Adrenal gland (tissue), 12 donors: ENCODE results near the gene ABCA5. TPM values are rescaled to one million over a fixed set of nuclear protein-coding genes. Genes with fewer than 3 reads are reported as not detected.
"Not testable (repeated sequence)": the region's sequence is repeated elsewhere in the genome, so short reads cannot be mapped to it uniquely, and the experiment has no call there.

Experiments
- DNase-seq, 7 donors: peaks; one replicate each; pipeline ENCODE4 v3.0.0-alpha.2; 2019 to 2020
- H3K27ac ChIP-seq, 5 donors: fragments of 200-600 bp; sonication (generic) in 4 of 5; 1 replicate in 3 of 5; 2 replicates in 2 of 5; pipeline versions ENCODE4 v1.5.1 to v1.8.0; 2016 to 2020; ENCODE audit warnings: mild to moderate bottlenecking in 1 of 5
- H3K27me3 ChIP-seq: fragments of 200-600 bp; 2 replicates; pipeline ENCODE4 v1.8.0; 2021
- H3K36me3 ChIP-seq, 2 donors: fragments of 200-600 bp; replicated peaks in 1 of 2; 1 replicate in 1 of 2; 2 replicates in 1 of 2; pipeline versions ENCODE4 v1.5.1 to v1.8.0; 2018 to 2022
- H3K4me1 ChIP-seq, 2 donors: fragments of 200-600 bp; replicated peaks in 1 of 2; 1 replicate in 1 of 2; 2 replicates in 1 of 2; pipeline versions ENCODE4 v1.5.1 to v1.8.0; 2018 to 2021
- H3K4me3 ChIP-seq, 4 donors: fragments of 200-600 bp; sonication (generic) in 3 of 4; one replicate each; pipeline ENCODE4 v1.5.1; 2016 to 2018
- H3K9me3 ChIP-seq, 3 donors: fragments of 200-600 bp; sonication (generic) in 1 of 3; replicated peaks in 1 of 3; 1 replicate in 2 of 3; 2 replicates in 1 of 3; pipeline versions ENCODE4 v1.5.1 to v1.8.0; 2016 to 2021
- POLR2A ChIP-seq, 2 donors: fragments of 450-650 bp; IDR thresholded peaks; one replicate each; pipeline ENCODE4 v1.6.1; 2017; ENCODE audit warnings: antibody characterized with exemption in 2 of 2, mild to moderate bottlenecking in 2 of 2, moderate library complexity in 1 of 2
- WGBS, 4 donors: extraction: QIAGEN DNeasy Blood & Tissue Kit in 2 of 4; methylation state at CpG; one replicate each; pipeline versions ENCODE4 v1.1.5 to v1.1.7; 2013 to 2017; 5-methylcytosine and 5-hydroxymethylcytosine counted together
- intact Hi-C, 2 donors: fragments of 100-400 bp; cut with DNase I; formaldehyde crosslinking; loops; one replicate each; pipeline versions ENCODE4 v1.14.1 to v1.15.0; 2022 to 2023
- polyA plus RNA-seq, 3 donors: library from polyadenylated mRNA; stranded (reverse); fragments of 200-250 nt in 2 of 3; fragments of 350-450 nt in 1 of 3; fragmentation: Illumina TruSeq in 1 of 3; extraction: RNeasy Lipid Tissue Mini Kit (QIAGEN cat#74804) in 1 of 3; gene quantifications; one replicate each; pipeline ENCODE4 v1.2.3, GENCODE V29; 2013 to 2014
- total RNA-seq, 9 donors: library from RNA; depleted of rRNA in 4 of 9; stranded (reverse); fragments of >200 nt in 4 of 9; fragments of 120-200 nt in 1 of 9; fragmentation: NEBNext Ultra II Directional in 1 of 9; extraction: Animal tissue kit (Norgen Biotek cat#: 25700) in 1 of 9; gene quantifications; one replicate each; pipeline versions ENCODE4 v1.1.0 to v1.2.4, GENCODE V29; 2013 to 2023
- TF ChIP-seq, protein P1 (sequence below), 6 experiments: fragments of 450-650 bp in 4 of 6; fragments of 200-600 bp in 2 of 6; sonication (generic) in 1 of 6; IDR thresholded peaks; 1 replicate in 5 of 6; 2 replicates in 1 of 6; pipeline versions ENCODE4 v1.5.1 to v1.8.0; 2016 to 2021; ENCODE audit warnings: antibody characterized with exemption in 6 of 6, mild to moderate bottlenecking in 2 of 6, moderate library complexity in 1 of 6
- donor health status: healthy with polysubstance abuse.
- donor health status: Bipolar disorder and iron deficiency.
- donor health status: DM: yes; HTN: yes; CAD: no.
- donor health status: DM: no; HTN: no; CAD: no.
- donor health status: DM: no; HTN: no; CAD: no.
- donor health status: DM: yes; HTN: yes; CAD: no.

ABCA5 gene
- total and polyA plus RNA-seq, 12 donors, result 21.5 to 142 (median 40.7) TPM

GRCh38 chr17:69287168-69287567, 39.8 kb downstream of the ABCA5 start:
- Histone ChIP-seq H3K4me3 (no peak overlapping the region), H3K9me3 (no peaks in the 10 kb centered on the region), H3K27ac (no peak overlapping the region), H3K4me1 (no peaks in the 10 kb centered on the region), H3K36me3 (peaks cover 0 to 12% of the 10 kb centered on the region in 2 donors), H3K27me3 (no peaks in the 10 kb centered on the region)
- WGBS, 4 donors, result 52 to 78% (median 70%) methylated on average over 1 of the region's 1 CpG
- no peak for DNase-seq
- intact Hi-C loops, result no loop called here
- no peak for TF ChIP-seq POLR2A (IDR thresholded peaks at IDR 0.05)
- TF ChIP-seq, protein P1, sequence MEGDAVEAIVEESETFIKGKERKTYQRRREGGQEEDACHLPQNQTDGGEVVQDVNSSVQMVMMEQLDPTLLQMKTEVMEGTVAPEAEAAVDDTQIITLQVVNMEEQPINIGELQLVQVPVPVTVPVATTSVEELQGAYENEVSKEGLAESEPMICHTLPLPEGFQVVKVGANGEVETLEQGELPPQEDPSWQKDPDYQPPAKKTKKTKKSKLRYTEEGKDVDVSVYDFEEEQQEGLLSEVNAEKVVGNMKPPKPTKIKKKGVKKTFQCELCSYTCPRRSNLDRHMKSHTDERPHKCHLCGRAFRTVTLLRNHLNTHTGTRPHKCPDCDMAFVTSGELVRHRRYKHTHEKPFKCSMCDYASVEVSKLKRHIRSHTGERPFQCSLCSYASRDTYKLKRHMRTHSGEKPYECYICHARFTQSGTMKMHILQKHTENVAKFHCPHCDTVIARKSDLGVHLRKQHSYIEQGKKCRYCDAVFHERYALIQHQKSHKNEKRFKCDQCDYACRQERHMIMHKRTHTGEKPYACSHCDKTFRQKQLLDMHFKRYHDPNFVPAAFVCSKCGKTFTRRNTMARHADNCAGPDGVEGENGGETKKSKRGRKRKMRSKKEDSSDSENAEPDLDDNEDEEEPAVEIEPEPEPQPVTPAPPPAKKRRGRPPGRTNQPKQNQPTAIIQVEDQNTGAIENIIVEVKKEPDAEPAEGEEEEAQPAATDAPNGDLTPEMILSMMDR (IDR thresholded peaks at IDR 0.05), result no peak

GRCh38 chr17:69286257-69286656, 40.7 kb downstream of the ABCA5 start:
- H3K27ac ChIP-seq, result no peak overlapping the region
- H3K4me1 ChIP-seq, result no peaks in the 10 kb centered on the region
- H3K27me3 ChIP-seq, result no peaks in the 10 kb centered on the region
- intact Hi-C loops, result no loop called here
- H3K36me3 ChIP-seq, result peaks cover 0 to 14% of the 10 kb centered on the region in 2 donors
- no peak overlapping the region for H3K4me3 ChIP-seq
- DNase-seq, result no peak
- no peaks in the 10 kb centered on the region for H3K9me3 ChIP-seq
- TF ChIP-seq, protein P1 (IDR thresholded peaks at IDR 0.05), result no peak
- no peak for TF ChIP-seq POLR2A (IDR thresholded peaks at IDR 0.05)

GRCh38 chr17:69284646-69285045, 42.3 kb downstream of the ABCA5 start:
- intact Hi-C loops, result no loop called here
- TF ChIP-seq, protein P1 (IDR thresholded peaks at IDR 0.05), result no peak
- TF ChIP-seq POLR2A (IDR thresholded peaks at IDR 0.05), result no peak

GRCh38 chr17:69282002-69282401, 44.9 kb downstream of the ABCA5 start:
- Histone ChIP-seq H3K4me1 (no peaks in the 10 kb centered on the region), H3K27ac (no peak overlapping the region), H3K9me3 (no peaks in the 10 kb centered on the region), H3K4me3 (no peak overlapping the region), H3K36me3 (peaks cover 0 to 14% of the 10 kb centered on the region in 2 donors), H3K27me3 (no peaks in the 10 kb centered on the region)
- TF ChIP-seq POLR2A (IDR thresholded peaks at IDR 0.05), result no peak
- TF ChIP-seq, protein P1 (IDR thresholded peaks at IDR 0.05), result no peak
- WGBS, 4 donors, result 88 to 95% (median 91%) methylated on average over 3 of the region's 3 CpGs
- no peak for DNase-seq
- intact Hi-C loops, result no loop called here

More at GRCh38 chr17:69284646-69285045, 42.3 kb downstream of the ABCA5 start:
- no peak overlapping the region for H3K4me3 ChIP-seq
- WGBS, 4 donors, result 90 to 98% (median 93%) methylated on average over 2 of the region's 2 CpGs
- H3K9me3 ChIP-seq, result no peaks in the 10 kb centered on the region
- H3K27me3 ChIP-seq, result no peaks in the 10 kb centered on the region
- peaks cover 0 to 14% of the 10 kb centered on the region in 2 donors for H3K36me3 ChIP-seq
- no peaks in the 10 kb centered on the region for H3K4me1 ChIP-seq
- DNase-seq, result no peak
- no peak overlapping the region for H3K27ac ChIP-seq

DNA sequence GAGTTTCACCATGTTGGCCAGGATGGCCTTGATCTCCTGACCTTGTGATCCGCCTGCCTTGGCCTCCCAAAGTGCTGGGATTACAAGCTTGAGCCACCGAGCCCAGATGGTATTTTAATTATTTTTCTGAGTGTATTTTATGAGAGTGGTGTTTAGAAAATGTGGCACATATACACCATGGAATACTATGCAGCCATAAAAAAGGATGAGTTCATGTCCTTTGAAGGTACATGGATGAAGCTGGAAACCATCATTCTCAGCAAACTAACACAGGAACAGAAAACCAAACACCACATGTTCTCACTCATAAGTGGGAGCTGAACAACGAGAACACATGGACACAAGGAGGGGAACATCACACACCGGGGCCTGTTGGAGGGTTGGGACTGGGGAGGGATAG, 50.7 kb downstream of the ABCA5 start:
- H3K9me3 ChIP-seq, H3K4me1 ChIP-seq, intact Hi-C loops, H3K27ac ChIP-seq, DNase-seq, H3K4me3 ChIP-seq, H3K27me3 ChIP-seq, H3K36me3 ChIP-seq: not testable (repeated sequence)
- 93 to 99% (median 95%) methylated on average over 4 of the region's 4 CpGs for WGBS, 4 donors
